ENCODE measurements around the gene HOXA11.

DNA sequence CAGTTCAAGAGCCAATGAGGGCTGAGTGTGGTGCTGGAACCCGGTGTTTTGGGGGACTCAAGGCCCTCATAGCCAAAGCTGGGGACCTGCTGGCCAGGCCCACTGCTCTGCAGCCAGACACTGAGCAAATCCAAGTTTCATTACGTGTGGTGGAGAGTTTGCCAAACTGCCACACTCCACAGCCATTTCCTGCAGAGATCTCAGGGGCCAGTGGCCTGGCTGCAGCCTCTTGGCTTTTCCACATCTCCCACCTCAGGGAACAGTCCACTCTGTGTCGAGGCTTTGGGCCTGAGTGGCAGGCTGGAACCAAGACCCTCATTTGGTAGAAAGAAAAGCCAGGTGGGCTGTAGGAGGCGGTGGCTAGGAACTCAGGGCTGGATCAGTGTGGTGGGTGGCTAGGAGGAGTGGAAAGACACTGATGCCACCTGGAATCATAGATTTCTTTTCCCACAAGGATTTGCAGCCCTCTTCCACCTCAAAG is 3.2 kb downstream of the HOXA11 start:
- TF ChIP-seq, protein P1, sequence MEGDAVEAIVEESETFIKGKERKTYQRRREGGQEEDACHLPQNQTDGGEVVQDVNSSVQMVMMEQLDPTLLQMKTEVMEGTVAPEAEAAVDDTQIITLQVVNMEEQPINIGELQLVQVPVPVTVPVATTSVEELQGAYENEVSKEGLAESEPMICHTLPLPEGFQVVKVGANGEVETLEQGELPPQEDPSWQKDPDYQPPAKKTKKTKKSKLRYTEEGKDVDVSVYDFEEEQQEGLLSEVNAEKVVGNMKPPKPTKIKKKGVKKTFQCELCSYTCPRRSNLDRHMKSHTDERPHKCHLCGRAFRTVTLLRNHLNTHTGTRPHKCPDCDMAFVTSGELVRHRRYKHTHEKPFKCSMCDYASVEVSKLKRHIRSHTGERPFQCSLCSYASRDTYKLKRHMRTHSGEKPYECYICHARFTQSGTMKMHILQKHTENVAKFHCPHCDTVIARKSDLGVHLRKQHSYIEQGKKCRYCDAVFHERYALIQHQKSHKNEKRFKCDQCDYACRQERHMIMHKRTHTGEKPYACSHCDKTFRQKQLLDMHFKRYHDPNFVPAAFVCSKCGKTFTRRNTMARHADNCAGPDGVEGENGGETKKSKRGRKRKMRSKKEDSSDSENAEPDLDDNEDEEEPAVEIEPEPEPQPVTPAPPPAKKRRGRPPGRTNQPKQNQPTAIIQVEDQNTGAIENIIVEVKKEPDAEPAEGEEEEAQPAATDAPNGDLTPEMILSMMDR (IDR thresholded peaks at IDR 0.05), result no peak
- no peak for TF ChIP-seq ZFX (IDR thresholded peaks at IDR 0.05; ENCODE audit: borderline replicate concordance)
